H9 (cell line): ENCODE measurements around the gene SERPINE3. TPM values are rescaled to one million over a fixed set of nuclear protein-coding genes. Genes with fewer than 3 reads are reported as not detected.

Experiments used
- DNase-seq: peaks from one replicate; pipeline ENCODE4 v3.0.0-alpha.2; 2017
- H2AFZ ChIP-seq: one replicate; pipeline ENCODE4 v1.6.1; 2013; ENCODE audit warnings: mild to moderate bottlenecking, low read length, control low read depth, moderate library complexity
- H2AK5ac ChIP-seq: 2 replicates; pipeline ENCODE4 v1.6.1; 2013; ENCODE audit warnings: low read length, control low read depth, mixed read lengths; ENCODE audit not compliant: insufficient read length
- H2BK120ac ChIP-seq: one replicate; pipeline ENCODE4 v1.6.1; 2013; ENCODE audit warnings: low read depth, mild to moderate bottlenecking, low read length, control low read depth, inconsistent platforms; ENCODE audit not compliant: poor library complexity, severe bottlenecking
- H2BK12ac ChIP-seq: 2 replicates; pipeline ENCODE4 v1.6.1; 2013; ENCODE audit warnings: low read length, control low read depth, mixed read lengths, low read depth; ENCODE audit not compliant: insufficient read length
- H2BK15ac ChIP-seq: 2 replicates; pipeline ENCODE4 v1.6.1; 2013; ENCODE audit warnings: low read depth, low read length, control low read depth
- H2BK20ac ChIP-seq: one replicate; pipeline ENCODE4 v1.6.1; 2013; ENCODE audit warnings: low read depth, mild to moderate bottlenecking, low read length, control low read depth, inconsistent platforms; ENCODE audit not compliant: poor library complexity, severe bottlenecking
- H2BK5ac ChIP-seq: 2 replicates; pipeline ENCODE4 v1.6.1; 2013; ENCODE audit warnings: low read length, control low read depth, mixed read lengths; ENCODE audit not compliant: insufficient read length
- H3K14ac ChIP-seq: 2 replicates; pipeline ENCODE4 v1.6.1; 2013; ENCODE audit warnings: low read length, control low read depth; ENCODE audit not compliant: insufficient read depth
- H3K18ac ChIP-seq: 2 replicates; pipeline ENCODE4 v1.6.1; 2013; ENCODE audit warnings: low read depth, mild to moderate bottlenecking, mixed read lengths, low read length, control low read depth; ENCODE audit not compliant: insufficient read length
- H3K23ac ChIP-seq: 2 replicates; pipeline ENCODE4 v1.6.1; 2013; ENCODE audit warnings: low read length, control low read depth, mixed read lengths, low read depth; ENCODE audit not compliant: insufficient read length
- H3K23me2 ChIP-seq: 2 replicates; pipeline ENCODE4 v1.6.1; 2013; ENCODE audit warnings: low read depth, mild to moderate bottlenecking, mixed read lengths, low read length, control low read depth; ENCODE audit not compliant: insufficient read length, poor library complexity, severe bottlenecking
- H3K27ac ChIP-seq: 2 replicates; pipeline ENCODE4 v1.5.1; 2013; ENCODE audit warnings: low read length, control low read depth, mixed read lengths, low read depth; ENCODE audit not compliant: insufficient read length
- H3K27me3 ChIP-seq: 2 replicates; pipeline ENCODE4 v1.6.1; 2013; ENCODE audit warnings: low read length, control low read depth, inconsistent platforms; ENCODE audit not compliant: insufficient read depth
- H3K4ac ChIP-seq: 2 replicates; pipeline ENCODE4 v1.6.1; 2013; ENCODE audit warnings: low read depth, mild to moderate bottlenecking, control low read depth, inconsistent platforms, low read length, moderate library complexity
- H3K4me1 ChIP-seq: 2 replicates; pipeline ENCODE4 v1.6.1; 2013; ENCODE audit warnings: low read length, control low read depth, inconsistent platforms; ENCODE audit not compliant: insufficient read depth
- H3K4me2 ChIP-seq: 2 replicates; pipeline ENCODE4 v1.6.1; 2013; ENCODE audit warnings: low read length, control low read depth, mixed read lengths; ENCODE audit not compliant: insufficient read length, insufficient read depth
- H3K56ac ChIP-seq: 2 replicates; pipeline ENCODE4 v1.6.1; 2013; ENCODE audit warnings: low read depth, mild to moderate bottlenecking, mixed read lengths, low read length, control low read depth; ENCODE audit not compliant: insufficient read length
- H3K79me1 ChIP-seq: 2 replicates; pipeline ENCODE4 v1.6.1; 2013; ENCODE audit warnings: low read depth, mild to moderate bottlenecking, moderate library complexity, low read length, control low read depth, inconsistent platforms; ENCODE audit not compliant: insufficient read depth, poor library complexity, severe bottlenecking
- H3K79me2 ChIP-seq: 2 replicates; pipeline ENCODE4 v1.6.1; 2013; ENCODE audit warnings: low read length, control low read depth, inconsistent platforms; ENCODE audit not compliant: insufficient read depth
- H3K9ac ChIP-seq: 2 replicates; pipeline ENCODE4 v1.6.1; 2013; ENCODE audit warnings: low read length, control low read depth, mixed read lengths; ENCODE audit not compliant: insufficient read length; ENCODE audit errors: extremely low read depth
- H3K9me3 ChIP-seq: one replicate; pipeline ENCODE4 v1.6.1; 2013; ENCODE audit warnings: low read depth, low read length, inconsistent platforms; ENCODE audit not compliant: control insufficient read depth
- H3T11ph ChIP-seq: one replicate; pipeline ENCODE4 v1.6.1; 2013; ENCODE audit warnings: mild to moderate bottlenecking, low read length, control low read depth, inconsistent platforms
- H4K20me1 ChIP-seq: one replicate; pipeline ENCODE4 v1.6.1; 2013; ENCODE audit not compliant: control insufficient read depth, insufficient read length, insufficient read depth
- H4K5ac ChIP-seq: 2 replicates; pipeline ENCODE4 v1.6.1; 2013; ENCODE audit warnings: low read depth, mild to moderate bottlenecking, mixed read lengths, low read length, control low read depth; ENCODE audit not compliant: insufficient read length
- H4K8ac ChIP-seq: replicated peaks from 2 replicates; pipeline ENCODE4 v1.6.1; 2013; ENCODE audit warnings: low read length, control low read depth, mixed read lengths, low read depth; ENCODE audit not compliant: insufficient read length
- H4K91ac ChIP-seq: 2 replicates; pipeline ENCODE4 v1.6.1; 2013; ENCODE audit warnings: low read depth, mild to moderate bottlenecking, moderate library complexity, mixed read lengths, low read length, control low read depth; ENCODE audit not compliant: insufficient read length
- H3K27ac Mint-ChIP-seq, 3 experiments: 2 replicates in 2 of 3; 3 replicates in 1 of 3; pipeline ENCODE4 v1.8.0; 2020 to 2021; ENCODE audit warnings: mixed read lengths in 3 of 3, mild to moderate bottlenecking in 1 of 3, moderate library complexity in 1 of 3
- H3K27me3 Mint-ChIP-seq: 2 replicates; pipeline ENCODE4 v1.8.0; 2021; ENCODE audit warnings: low read depth, mild to moderate bottlenecking, moderate library complexity, mixed read lengths
- H3K36me3 Mint-ChIP-seq, 3 experiments: 2 replicates in 2 of 3; 3 replicates in 1 of 3; pipeline ENCODE4 v1.8.0; 2020 to 2021; ENCODE audit warnings: low read depth in 3 of 3, mixed read lengths in 3 of 3; ENCODE audit not compliant: insufficient read depth in 1 of 3
- H3K4me1 Mint-ChIP-seq, 2 experiments: 2 replicates each; pipeline ENCODE4 v1.8.0; 2020; ENCODE audit warnings: mixed read lengths in 2 of 2
- H3K4me3 Mint-ChIP-seq, 2 experiments: 2 replicates in 1 of 2; 3 replicates in 1 of 2; pipeline ENCODE4 v1.8.0; 2020 to 2021; ENCODE audit warnings: mild to moderate bottlenecking in 2 of 2, mixed read lengths in 2 of 2, moderate library complexity in 1 of 2
- H3K9me3 Mint-ChIP-seq, 2 experiments: 2 replicates in 1 of 2; 3 replicates in 1 of 2; pipeline ENCODE4 v1.8.0; 2020; ENCODE audit warnings: mild to moderate bottlenecking in 2 of 2, mixed read lengths in 2 of 2, moderate library complexity in 1 of 2
- CTCF ChIP-seq: fragments of 200-600 bp; sonication (generic); conservative IDR thresholded peaks from 3 replicates; pipeline ENCODE4 v1.8.0; 2021; ENCODE audit warnings: antibody characterized with exemption, mild to moderate bottlenecking
- WGBS: extraction: QIAGEN DNeasy Blood & Tissue Kit; methylation state at CpG from one replicate; pipeline ENCODE4 v1.1.7; 2013; ENCODE audit warnings: missing lambda C conversion rate, low lambda C conversion rate, mixed read lengths; ENCODE audit not compliant: insufficient read length; ENCODE audit errors: extremely low coverage; 5-methylcytosine and 5-hydroxymethylcytosine counted together
- total RNA-seq: library from RNA; stranded (reverse); gene quantifications from 2 replicates; pipeline ENCODE4 v1.2.1, GENCODE V29; 2021

SERPINE3 gene
- total RNA-seq, 1 experiment from 2014 or later: not detected

DNA sequence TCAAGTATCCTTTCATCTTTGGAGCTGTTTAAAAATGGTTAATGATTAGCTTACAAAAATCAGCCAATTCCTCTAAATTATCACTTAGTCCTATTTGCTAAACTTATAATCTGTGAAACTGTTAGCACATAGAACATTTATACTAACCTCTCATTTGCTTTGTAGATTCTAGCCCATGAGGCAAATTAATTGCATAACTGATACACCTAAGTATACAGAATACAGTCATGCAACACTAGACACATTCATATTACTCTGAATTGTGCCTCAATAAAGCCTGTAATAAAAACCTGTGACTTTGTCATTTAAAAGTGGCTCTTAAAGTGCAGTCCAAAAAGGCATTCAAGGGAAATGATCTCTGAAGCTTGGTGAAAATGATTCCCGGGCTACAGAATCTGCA is 21.0 kb downstream of the SERPINE3 start:
- no peak overlapping the region for H3K27ac ChIP-seq
- H3K27ac Mint-ChIP-seq: peak overlapping the region in 1 of 3 experiments; percentile 73; a peak in 2 of 7 replicates
- no peak overlapping the region for H3K23ac ChIP-seq
- no peak overlapping the region for H2BK15ac ChIP-seq
- no peaks in the 10 kb centered on the region for H3K23me2 ChIP-seq
- H3K27me3 ChIP-seq: no peaks in the 10 kb centered on the region
- no peak overlapping the region for H2BK12ac ChIP-seq
- no peak overlapping the region for H3K4me3 Mint-ChIP-seq
- H4K91ac ChIP-seq: no peak overlapping the region
- DNase-seq: no peak
- peaks cover 0 to 32% (median 18%) of the 10 kb centered on the region in 3 experiments; a peak in 5 of 7 replicates for H3K36me3 Mint-ChIP-seq
- no CpG with 5 or more reads among the region's 1 CpG for WGBS
- no peak overlapping the region for H2BK20ac ChIP-seq
- H3K9ac ChIP-seq: no peak overlapping the region
- H3K79me1 ChIP-seq: no peaks in the 10 kb centered on the region
- no peak overlapping the region for H3K14ac ChIP-seq
- H3K4me1 Mint-ChIP-seq: peaks cover 11 to 34% of the 10 kb centered on the region in 2 experiments
- no peak overlapping the region for H4K8ac ChIP-seq
- H3K79me2 ChIP-seq: no peaks in the 10 kb centered on the region
- H4K5ac ChIP-seq: no peak overlapping the region
- no peak overlapping the region for H3K4ac ChIP-seq
- H4K20me1 ChIP-seq: no peaks in the 10 kb centered on the region
- no peak for TF ChIP-seq CTCF
- no peak overlapping the region for H2BK120ac ChIP-seq
- H3K27me3 Mint-ChIP-seq: no peaks in the 10 kb centered on the region
- H3K18ac ChIP-seq: no peak overlapping the region
- H2AK5ac ChIP-seq: no peak overlapping the region
- H2BK5ac ChIP-seq: no peak overlapping the region
- H3K4me2 ChIP-seq: no peak overlapping the region
- no peaks in the 10 kb centered on the region; the same call in 1 of the 2 replicates for H3K4me1 ChIP-seq
- no peaks in the 10 kb centered on the region for H3K9me3 ChIP-seq
- no peak overlapping the region for H3T11ph ChIP-seq
- H3K9me3 Mint-ChIP-seq: no peaks in the 10 kb centered on the region
- no peak overlapping the region for H3K56ac ChIP-seq
- no peak overlapping the region for H2AFZ ChIP-seq
